ENCODE measurements around the gene SORBS1. TPM values are rescaled to one million over a fixed set of nuclear protein-coding genes. Genes with fewer than 3 reads are reported as not detected.
A peak's percentile ranks its signal among the peaks of the same experiment; 100 is the strongest.

The SORBS1 gene
- total RNA-seq, 1 donor from 2014 or later = 416 TPM

- intact Hi-C loops (cut with DNase I) = loop anchor here (5.0 kb wide), 1 partner anchor 38 kb away; no protein-coding TSS in a partner anchor
These were observed 145.5 kb downstream of the SORBS1 start for GRCh38 chr10:95415621-95416031.

DNA sequence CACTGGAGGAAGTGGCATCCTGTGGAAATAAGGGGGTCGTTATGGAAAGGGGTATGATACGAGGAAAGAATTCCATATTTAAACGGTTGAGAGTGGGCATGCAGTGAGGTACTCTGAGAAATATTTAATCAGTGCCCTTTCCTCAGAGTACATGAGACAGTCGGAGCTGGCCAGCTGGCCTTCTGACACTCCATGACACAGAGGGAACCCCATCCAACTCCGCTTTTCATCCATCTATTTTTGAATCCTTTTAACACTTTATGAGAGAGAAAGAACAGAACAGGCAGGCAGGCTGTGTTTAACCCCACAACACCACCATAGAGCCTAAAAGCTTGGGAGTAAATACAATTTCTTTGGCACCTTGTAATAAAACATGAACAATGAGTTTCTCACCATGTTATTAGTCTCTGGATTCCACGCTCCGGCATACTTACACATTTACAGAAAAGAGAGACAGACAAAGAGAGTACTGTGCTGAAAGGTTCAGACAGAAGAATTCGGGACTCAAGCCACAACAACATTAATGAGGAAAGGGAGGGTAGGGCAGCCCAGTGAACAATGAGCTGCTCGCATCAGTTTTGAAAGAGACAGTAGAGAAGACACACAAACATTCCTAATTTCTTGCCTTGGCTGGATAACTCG is 146.2 kb downstream of the SORBS1 start:
- TF ChIP-seq, protein P1, sequence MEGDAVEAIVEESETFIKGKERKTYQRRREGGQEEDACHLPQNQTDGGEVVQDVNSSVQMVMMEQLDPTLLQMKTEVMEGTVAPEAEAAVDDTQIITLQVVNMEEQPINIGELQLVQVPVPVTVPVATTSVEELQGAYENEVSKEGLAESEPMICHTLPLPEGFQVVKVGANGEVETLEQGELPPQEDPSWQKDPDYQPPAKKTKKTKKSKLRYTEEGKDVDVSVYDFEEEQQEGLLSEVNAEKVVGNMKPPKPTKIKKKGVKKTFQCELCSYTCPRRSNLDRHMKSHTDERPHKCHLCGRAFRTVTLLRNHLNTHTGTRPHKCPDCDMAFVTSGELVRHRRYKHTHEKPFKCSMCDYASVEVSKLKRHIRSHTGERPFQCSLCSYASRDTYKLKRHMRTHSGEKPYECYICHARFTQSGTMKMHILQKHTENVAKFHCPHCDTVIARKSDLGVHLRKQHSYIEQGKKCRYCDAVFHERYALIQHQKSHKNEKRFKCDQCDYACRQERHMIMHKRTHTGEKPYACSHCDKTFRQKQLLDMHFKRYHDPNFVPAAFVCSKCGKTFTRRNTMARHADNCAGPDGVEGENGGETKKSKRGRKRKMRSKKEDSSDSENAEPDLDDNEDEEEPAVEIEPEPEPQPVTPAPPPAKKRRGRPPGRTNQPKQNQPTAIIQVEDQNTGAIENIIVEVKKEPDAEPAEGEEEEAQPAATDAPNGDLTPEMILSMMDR (IDR thresholded peaks at IDR 0.05) = no peak
- peak in 1 of 2 donors; percentile 86 for DNase-seq (ENCODE audit: low spot score in 2 of 2)
- peaks cover 62 to 77% of the 10 kb centered on the region in 2 donors for H3K36me3 ChIP-seq

More at GRCh38 chr10:95415621-95416031, 145.5 kb downstream of the SORBS1 start:
- peak in 1 of 2 donors; percentile 63 for DNase-seq (ENCODE audit: low spot score in 2 of 2)
- Histone ChIP-seq H3K9me3 (no peaks in the 10 kb centered on the region), H3K27me3 (no peaks in the 10 kb centered on the region), H3K4me3 (peak overlapping the region; percentile 19 to 24), H3K4me1 (peaks cover 20 to 91% of the 10 kb centered on the region in 2 donors), H3K27ac (peak overlapping the region; percentile 89 to 95), H3K36me3 (peaks cover 63 to 76% of the 10 kb centered on the region in 2 donors)
- TF ChIP-seq, protein P1 (IDR thresholded peaks at IDR 0.05) = no peak

GRCh38 chr10:95414016-95414830 is 146.9 kb downstream of the SORBS1 start:
- intact Hi-C loops (cut with DNase I) = no loop called here
- Histone ChIP-seq H3K36me3 (peaks cover 56 to 76% of the 10 kb centered on the region in 2 donors), H3K27ac (peak overlapping the region; percentile 89 to 95), H3K4me3 (peak overlapping the region in 1 of 2 donors; percentile 30), H3K9me3 (no peaks in the 10 kb centered on the region), H3K27me3 (no peaks in the 10 kb centered on the region), H3K4me1 (peaks cover 28 to 100% of the 10 kb centered on the region in 2 donors)
- TF ChIP-seq, protein P1 (IDR thresholded peaks at IDR 0.05) = no peak
- no peak for DNase-seq (ENCODE audit: low spot score in 2 of 2)

More for the DNA sequence above, 146.2 kb downstream of the SORBS1 start:
- peak overlapping the region; percentile 89 to 95 for H3K27ac ChIP-seq
- H3K4me3 ChIP-seq = peak overlapping the region; percentile 19 to 30
- intact Hi-C loops (cut with DNase I) = loop anchor here (5.0 kb wide), 1 partner anchor 38 kb away; no protein-coding TSS in a partner anchor
- peaks cover 22 to 97% of the 10 kb centered on the region in 2 donors for H3K4me1 ChIP-seq
- no peaks in the 10 kb centered on the region for H3K9me3 ChIP-seq
- no peaks in the 10 kb centered on the region for H3K27me3 ChIP-seq

GRCh38 chr10:95413588-95413987 is 147.6 kb downstream of the SORBS1 start:
- intact Hi-C loops (cut with DNase I) = no loop called here
- peak overlapping the region; percentile 89 to 95 for H3K27ac ChIP-seq
- no peak for DNase-seq (ENCODE audit: low spot score in 2 of 2)
- TF ChIP-seq, protein P1 (IDR thresholded peaks at IDR 0.05) = no peak
- no peaks in the 10 kb centered on the region for H3K27me3 ChIP-seq
- H3K4me3 ChIP-seq = no peak overlapping the region
- H3K4me1 ChIP-seq = peaks cover 30 to 99% of the 10 kb centered on the region in 2 donors
- no peaks in the 10 kb centered on the region for H3K9me3 ChIP-seq
- H3K36me3 ChIP-seq = peaks cover 51 to 70% of the 10 kb centered on the region in 2 donors

GRCh38 chr10:95411635-95412034 is 149.5 kb downstream of the SORBS1 start:
- peak overlapping the region; percentile 89 to 95 for H3K27ac ChIP-seq
- no peaks in the 10 kb centered on the region for H3K9me3 ChIP-seq
- TF ChIP-seq, protein P1 (IDR thresholded peaks at IDR 0.05) = no peak
- peak in 1 of 2 donors; percentile 46 for DNase-seq (ENCODE audit: low spot score in 2 of 2)
- H3K4me3 ChIP-seq = no peak overlapping the region
- no peaks in the 10 kb centered on the region for H3K27me3 ChIP-seq
- H3K4me1 ChIP-seq = peaks cover 42 to 94% of the 10 kb centered on the region in 2 donors
- peaks cover 41 to 59% of the 10 kb centered on the region in 2 donors for H3K36me3 ChIP-seq
- intact Hi-C loops (cut with DNase I) = no loop called here

All from ascending aorta (tissue), 2 donors.